ENCODE data around the gene SPECC1.

DNA sequence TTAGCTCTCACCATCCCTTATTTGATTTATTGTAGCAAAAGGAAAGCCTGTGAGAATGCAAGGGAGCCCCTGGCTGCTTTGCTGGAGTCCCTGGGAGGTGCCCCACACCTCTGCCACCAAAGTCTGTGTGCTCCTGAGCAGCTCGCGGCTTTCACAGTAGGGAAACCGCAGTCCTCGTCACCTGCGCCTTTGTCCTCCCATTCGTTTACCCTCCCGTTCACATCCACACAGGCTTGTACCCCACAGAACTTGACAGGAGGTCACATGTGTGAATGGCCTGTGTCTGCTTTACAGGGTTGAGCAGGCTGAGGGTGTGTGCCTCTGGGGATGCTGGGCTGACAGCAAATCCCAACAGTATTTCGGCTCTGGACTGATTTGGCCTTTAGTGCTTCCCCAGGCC is 305.7 kb downstream of the SPECC1 start:
- TF ChIP-seq CTCF (IDR thresholded peaks at IDR 0.05) (no peak), POLR2A (IDR thresholded peaks at IDR 0.05) (no peak)
